ENCODE results near the gene GRID1. TPM values are rescaled to one million over a fixed set of nuclear protein-coding genes. Genes with fewer than 3 reads are reported as not detected.

GRID1 gene
- total RNA-seq, 4 donors from 2014 or later = 0.03 to 2.7 (median 0.49) TPM

DNA sequence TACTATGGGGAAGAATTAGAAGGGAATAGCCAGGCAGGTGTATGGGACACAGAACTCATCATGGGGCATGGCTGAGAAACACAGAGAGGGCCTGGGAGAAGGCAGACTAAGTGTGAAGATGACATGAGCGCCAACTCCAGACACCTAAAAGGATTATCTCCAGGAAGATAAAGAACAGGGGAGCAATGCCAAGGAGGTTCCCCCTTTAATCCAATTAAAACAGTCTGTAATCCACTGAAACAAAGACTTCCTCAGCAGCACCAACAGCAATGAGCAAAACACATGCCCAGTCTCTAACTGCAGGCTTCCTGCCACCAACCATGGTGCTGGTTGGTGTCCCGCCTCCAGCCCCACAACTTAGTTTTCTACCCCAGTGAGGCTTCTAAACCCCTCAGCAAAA, 108.9 kb downstream of the GRID1 start:
- no peak for DNase-seq
- 88 to 92% methylated on average over 2 of the region's 2 CpGs for WGBS, 2 donors
- TF ChIP-seq, protein P1, sequence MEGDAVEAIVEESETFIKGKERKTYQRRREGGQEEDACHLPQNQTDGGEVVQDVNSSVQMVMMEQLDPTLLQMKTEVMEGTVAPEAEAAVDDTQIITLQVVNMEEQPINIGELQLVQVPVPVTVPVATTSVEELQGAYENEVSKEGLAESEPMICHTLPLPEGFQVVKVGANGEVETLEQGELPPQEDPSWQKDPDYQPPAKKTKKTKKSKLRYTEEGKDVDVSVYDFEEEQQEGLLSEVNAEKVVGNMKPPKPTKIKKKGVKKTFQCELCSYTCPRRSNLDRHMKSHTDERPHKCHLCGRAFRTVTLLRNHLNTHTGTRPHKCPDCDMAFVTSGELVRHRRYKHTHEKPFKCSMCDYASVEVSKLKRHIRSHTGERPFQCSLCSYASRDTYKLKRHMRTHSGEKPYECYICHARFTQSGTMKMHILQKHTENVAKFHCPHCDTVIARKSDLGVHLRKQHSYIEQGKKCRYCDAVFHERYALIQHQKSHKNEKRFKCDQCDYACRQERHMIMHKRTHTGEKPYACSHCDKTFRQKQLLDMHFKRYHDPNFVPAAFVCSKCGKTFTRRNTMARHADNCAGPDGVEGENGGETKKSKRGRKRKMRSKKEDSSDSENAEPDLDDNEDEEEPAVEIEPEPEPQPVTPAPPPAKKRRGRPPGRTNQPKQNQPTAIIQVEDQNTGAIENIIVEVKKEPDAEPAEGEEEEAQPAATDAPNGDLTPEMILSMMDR (IDR thresholded peaks at IDR 0.05) = no peak
- no peak for TF ChIP-seq POLR2A (IDR thresholded peaks at IDR 0.05)
- no peak overlapping the region for H3K4me3 ChIP-seq
- no peaks in the 10 kb centered on the region for H3K9me3 ChIP-seq
- peaks cover 0 to 24% (median 0%) of the 10 kb centered on the region in 3 donors for H3K4me1 ChIP-seq
- H3K27me3 ChIP-seq = peaks cover 0 to 28% (median 0%) of the 10 kb centered on the region in 4 donors
- intact Hi-C loops (cut with DNase I) = no loop called here
- H3K27ac ChIP-seq = no peak overlapping the region
- H3K36me3 ChIP-seq = no peaks in the 10 kb centered on the region

DNA sequence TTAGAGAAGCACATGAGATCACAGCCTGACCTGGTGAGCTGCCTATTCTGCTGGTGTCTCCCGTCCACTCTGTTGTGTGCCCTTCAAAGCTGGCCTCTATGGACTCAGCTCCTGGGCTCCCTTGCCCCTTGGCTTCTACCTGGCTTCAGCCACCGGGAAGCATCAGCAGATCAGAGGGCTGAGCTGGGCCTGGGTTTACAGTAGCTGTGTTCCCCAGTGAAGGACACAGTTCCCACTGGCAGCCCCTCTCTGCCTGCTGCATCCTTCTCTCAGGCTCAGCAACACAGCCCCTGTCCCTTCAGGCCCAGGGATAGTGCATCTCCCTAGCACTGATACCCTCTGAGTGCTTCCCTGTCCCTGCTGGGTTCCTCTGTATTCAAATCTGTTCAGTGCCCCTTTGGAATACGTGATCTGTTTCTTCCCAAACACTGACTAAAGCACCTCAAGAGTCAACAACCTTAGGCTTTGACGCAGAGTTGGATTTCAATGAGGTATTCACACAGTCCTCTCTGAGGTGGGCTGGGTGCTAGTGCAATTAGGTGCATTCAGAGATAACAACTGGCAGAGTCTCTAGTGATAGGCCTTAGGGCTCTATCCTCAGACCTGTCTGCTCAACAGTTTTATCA, 109.8 kb downstream of the GRID1 start:
- Histone ChIP-seq H3K4me3 (no peak overlapping the region), H3K27ac (no peak overlapping the region), H3K27me3 (peaks cover 0 to 21% (median 0%) of the 10 kb centered on the region in 4 donors), H3K9me3 (no peaks in the 10 kb centered on the region), H3K4me1 (peaks cover 0 to 16% (median 0%) of the 10 kb centered on the region in 3 donors), H3K36me3 (no peaks in the 10 kb centered on the region)
- DNase-seq = no peak
- intact Hi-C loops (cut with DNase I) = no loop called here
- 84 to 89% methylated on average over 3 of the region's 4 CpGs for WGBS, 2 donors
- TF ChIP-seq POLR2A (IDR thresholded peaks at IDR 0.05) = no peak
- TF ChIP-seq, protein P1 (IDR thresholded peaks at IDR 0.05) = no peak

DNA sequence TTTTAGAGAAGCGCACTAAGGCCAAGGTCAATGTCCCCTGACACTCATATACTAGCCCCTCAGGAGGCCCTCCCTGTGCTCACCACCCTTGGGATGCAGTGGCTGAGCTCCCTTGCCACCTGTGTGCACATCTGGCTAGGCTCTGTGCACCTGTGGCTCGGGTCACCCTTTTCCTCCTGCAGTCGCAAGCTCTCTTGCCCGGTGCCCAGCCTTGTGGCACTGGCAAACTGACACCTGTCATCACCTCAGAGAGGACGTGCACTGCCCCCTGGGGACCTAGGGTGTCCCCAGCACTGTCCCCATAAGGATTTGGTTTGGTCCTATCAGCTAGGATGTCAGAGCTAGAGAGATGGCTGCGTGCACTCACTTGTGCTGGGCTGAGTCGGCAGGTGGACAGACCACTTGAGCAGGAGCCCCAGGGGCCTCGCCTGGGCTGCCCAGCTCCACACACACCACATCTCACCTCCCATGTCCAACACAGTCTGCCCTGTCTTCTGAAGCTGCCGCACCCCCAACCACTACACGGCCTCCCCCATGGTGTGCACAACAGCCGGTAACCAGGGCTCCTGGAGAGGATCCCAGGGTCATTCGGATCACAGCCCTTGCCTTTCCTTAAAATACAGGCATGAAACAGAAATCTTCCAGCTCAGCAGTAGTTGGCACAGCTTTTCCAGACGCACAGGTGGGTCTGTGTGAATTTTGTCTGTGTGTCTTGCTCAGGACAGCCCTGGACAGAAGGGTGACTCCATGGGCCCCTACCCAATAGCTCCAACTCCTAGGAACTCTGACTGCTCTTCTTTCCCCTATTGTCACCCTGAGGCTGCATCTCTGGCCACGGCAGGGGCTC, 111.0 kb downstream of the GRID1 start:
- H3K27me3 ChIP-seq = peaks cover 0 to 10% (median 0%) of the 10 kb centered on the region in 4 donors
- TF ChIP-seq, protein P1 (IDR thresholded peaks at IDR 0.05) = no peak
- no peak for TF ChIP-seq POLR2A (IDR thresholded peaks at IDR 0.05)
- no peaks in the 10 kb centered on the region for H3K9me3 ChIP-seq
- H3K4me3 ChIP-seq = no peak overlapping the region
- H3K4me1 ChIP-seq = peaks cover 0 to 15% (median 0%) of the 10 kb centered on the region in 3 donors
- 72 to 76% methylated on average over 6 to 7 of the region's 14 CpGs for WGBS, 2 donors
- no peaks in the 10 kb centered on the region for H3K36me3 ChIP-seq
- no peak for DNase-seq
- intact Hi-C loops (cut with DNase I) = no loop called here
- no peak overlapping the region for H3K27ac ChIP-seq

DNA sequence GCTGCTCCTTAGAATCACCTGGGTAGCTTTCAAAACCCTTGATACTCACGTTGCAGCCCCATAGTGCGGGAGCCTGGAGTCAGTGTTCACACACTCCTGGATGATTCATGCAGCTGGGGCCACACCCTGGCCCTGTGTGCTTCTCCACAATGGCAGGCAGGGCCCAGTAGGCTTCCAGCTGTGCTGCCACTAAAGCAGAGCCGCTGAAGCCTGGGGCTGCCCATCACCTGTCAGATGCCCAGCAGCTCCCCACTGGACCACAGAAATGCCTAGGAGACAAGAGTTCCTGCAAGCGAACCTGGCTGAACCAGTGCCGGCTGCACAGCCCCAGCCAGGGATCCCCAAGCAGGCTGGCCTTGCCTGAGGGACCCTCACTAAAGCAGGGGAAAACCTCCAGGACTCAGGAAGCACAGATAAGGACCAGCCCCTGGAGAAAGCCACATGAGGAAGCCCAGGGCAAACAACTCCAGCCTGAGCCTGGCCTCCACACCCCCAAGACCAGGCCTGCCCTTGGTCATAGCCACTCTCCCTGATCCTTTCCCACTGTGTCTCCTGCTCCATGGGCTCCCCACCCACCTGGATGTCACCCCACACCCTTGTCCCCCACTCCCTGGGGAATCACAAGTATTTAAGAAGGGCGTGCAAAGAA, 111.9 kb downstream of the GRID1 start:
- no peak overlapping the region for H3K4me3 ChIP-seq
- no peaks in the 10 kb centered on the region for H3K36me3 ChIP-seq
- H3K27me3 ChIP-seq = peaks cover 0 to 8% (median 0%) of the 10 kb centered on the region in 4 donors
- intact Hi-C loops (cut with DNase I) = no loop called here
- H3K9me3 ChIP-seq = no peaks in the 10 kb centered on the region
- H3K4me1 ChIP-seq = peaks cover 0 to 15% (median 0%) of the 10 kb centered on the region in 3 donors
- WGBS, 2 donors = 30 to 39% methylated on average over 3 of the region's 6 CpGs
- no peak for DNase-seq
- TF ChIP-seq POLR2A (IDR thresholded peaks at IDR 0.05) = no peak
- TF ChIP-seq, protein P1 (IDR thresholded peaks at IDR 0.05) = no peak
- no peak overlapping the region for H3K27ac ChIP-seq

- no peaks in the 10 kb centered on the region for H3K9me3 ChIP-seq
- DNase-seq = no peak
- intact Hi-C loops (cut with DNase I) = no loop called here
- no peaks in the 10 kb centered on the region for H3K36me3 ChIP-seq
- TF ChIP-seq, protein P1 (IDR thresholded peaks at IDR 0.05) = no peak
- TF ChIP-seq POLR2A (IDR thresholded peaks at IDR 0.05) = no peak
- peaks cover 0 to 8% (median 0%) of the 10 kb centered on the region in 4 donors for H3K27me3 ChIP-seq
- H3K27ac ChIP-seq = no peak overlapping the region
- no peak overlapping the region for H3K4me3 ChIP-seq
- peaks cover 0 to 15% (median 0%) of the 10 kb centered on the region in 3 donors for H3K4me1 ChIP-seq
These were observed 112.5 kb downstream of the GRID1 start for GRCh38 chr10:86254081-86254480.

Measured in esophagus squamous epithelium (tissue), 5 donors.